ENCODE data around the gene UQCC3. TPM values are rescaled to one million over a fixed set of nuclear protein-coding genes. Genes with fewer than 3 reads are reported as not detected.
"Not testable (repeated sequence)": the region's sequence is repeated elsewhere in the genome, so short reads cannot be mapped to it uniquely, and the experiment has no call there.

UQCC3 gene
- 4.1 and 6.1 TPM in 2 replicates for total RNA-seq

GRCh38 chr11:62671608-62672389, at the start of gene UQCC3, which contains the start of gene LBHD1:
Gene UQCC3 (plus strand): TSS chr11:62671673. CDS start chr11:62671746, 73 bp downstream.
Gene LBHD1 (minus strand): TSS chr11:62672267. CDS start chr11:62670031, 2,236 bp downstream.
- DNase-seq (ENCODE audit: low read depth), result peak; percentile 75

GRCh38 chr11:62622476-62623089, 48.9 kb upstream of the UQCC3 start:
- no peak for DNase-seq (ENCODE audit: low read depth)

- no peak for DNase-seq (ENCODE audit: low read depth)
Observed at GRCh38 chr11:62627713-62628112, 43.8 kb upstream of the UQCC3 start.

GRCh38 chr11:62632492-62632891, 39.0 kb upstream of the UQCC3 start:
- DNase-seq (ENCODE audit: low read depth), result no peak

- no peak for DNase-seq (ENCODE audit: low read depth)
Observed at GRCh38 chr11:62644220-62644619, 27.3 kb upstream of the UQCC3 start.

GRCh38 chr11:62645671-62645945, 25.9 kb upstream of the UQCC3 start:
- DNase-seq (ENCODE audit: low read depth), result no peak

- peak; percentile 88 for DNase-seq (ENCODE audit: low read depth)
Observed at GRCh38 chr11:62645946-62646824, 25.3 kb upstream of the UQCC3 start, which contains the start of gene GANAB. Gene GANAB (minus strand): TSS chr11:62646613. CDS start chr11:62646599, 14 bp downstream.

GRCh38 chr11:62646825-62647608, 24.5 kb upstream of the UQCC3 start:
- no peak for DNase-seq (ENCODE audit: low read depth)

GRCh38 chr11:62647609-62648005, 23.9 kb upstream of the UQCC3 start:
- DNase-seq (ENCODE audit: low read depth), result no peak

GRCh38 chr11:62648185-62648966, 23.1 kb upstream of the UQCC3 start:
- no peak for DNase-seq (ENCODE audit: low read depth)

GRCh38 chr11:62648967-62649364, 22.5 kb upstream of the UQCC3 start:
- no peak for DNase-seq (ENCODE audit: low read depth)

- DNase-seq (ENCODE audit: low read depth), result no peak
Observed at GRCh38 chr11:62649486-62649885, 22.0 kb upstream of the UQCC3 start.

GRCh38 chr11:62650283-62650682, 21.2 kb upstream of the UQCC3 start:
- not testable (repeated sequence) for DNase-seq (ENCODE audit: low read depth)

- DNase-seq (ENCODE audit: low read depth), result no peak
Observed at GRCh38 chr11:62652161-62653006, 19.1 kb upstream of the UQCC3 start.

GRCh38 chr11:62654297-62654696, 17.2 kb upstream of the UQCC3 start:
- DNase-seq (ENCODE audit: low read depth), result no peak

GRCh38 chr11:62656796-62657429, 14.6 kb upstream of the UQCC3 start:
- DNase-seq (ENCODE audit: low read depth), result no peak

GRCh38 chr11:62664405-62665074, 6.9 kb upstream of the UQCC3 start:
- peak; percentile 71 for DNase-seq (ENCODE audit: low read depth)

- peak; percentile 74 for DNase-seq (ENCODE audit: low read depth)
Observed at GRCh38 chr11:62665075-62665598, 6.3 kb upstream of the UQCC3 start, which contains the start of the genes C11orf98 and CSKMT. Gene C11orf98 (minus strand): TSS chr11:62665210. CDS start chr11:62665169, 41 bp downstream. Gene CSKMT (plus strand): TSS chr11:62665312. CDS start chr11:62665880, 568 bp downstream.
